GM10266 (cell line): Measurements from ENCODE around the gene TUBG2.
A peak's percentile ranks its signal among the peaks of the same experiment; 100 is the strongest.
"Not testable (repeated sequence)": the region's sequence is repeated elsewhere in the genome, so short reads cannot be mapped to it uniquely, and the experiment has no call there.

Source experiments
- DNase-seq: peaks from one replicate; pipeline ENCODE4 v3.0.0; 2012; ENCODE audit errors: extremely low spot score
- TF ChIP-seq, protein P1 (sequence below): IDR thresholded peaks from 2 replicates; pipeline ENCODE4 v1.5.1; 2012; ENCODE audit warnings: mild to moderate bottlenecking, low read depth; ENCODE audit not compliant: control insufficient read depth, insufficient read depth; ENCODE audit errors: missing control alignments

TUBG2 gene

DNA sequence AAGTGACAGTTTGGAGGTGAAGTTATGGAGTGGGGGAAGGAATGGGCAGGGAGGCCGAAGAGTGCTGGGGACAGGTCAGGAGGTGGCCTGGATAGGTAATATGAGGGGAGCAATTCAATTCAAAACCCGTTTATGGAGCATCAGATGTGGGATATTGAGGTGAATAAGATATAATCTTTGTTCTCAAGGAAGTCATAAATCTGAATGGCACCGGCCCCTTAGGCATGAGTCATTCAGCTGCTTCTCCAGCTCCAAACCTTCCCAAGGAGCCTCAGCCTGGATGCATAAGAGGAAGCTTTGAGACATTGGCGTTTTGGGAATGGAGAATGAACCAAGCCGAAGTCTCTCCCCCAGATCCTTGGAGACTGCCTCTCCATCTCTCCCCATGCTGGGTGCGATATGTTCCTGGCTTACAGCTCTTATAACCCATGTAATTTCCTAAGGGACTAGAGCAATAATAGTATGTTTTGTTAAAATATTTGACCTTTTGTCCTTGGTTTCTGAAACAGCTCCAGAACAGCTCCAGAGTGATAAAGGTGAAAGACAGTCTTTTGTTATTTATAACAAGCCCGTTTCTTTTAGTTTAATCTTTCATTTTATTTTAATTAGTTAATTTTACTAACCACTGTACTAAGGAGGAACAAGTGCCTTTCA lies 1.7 kb downstream of the TUBG2 start:
- TF ChIP-seq, protein P1, sequence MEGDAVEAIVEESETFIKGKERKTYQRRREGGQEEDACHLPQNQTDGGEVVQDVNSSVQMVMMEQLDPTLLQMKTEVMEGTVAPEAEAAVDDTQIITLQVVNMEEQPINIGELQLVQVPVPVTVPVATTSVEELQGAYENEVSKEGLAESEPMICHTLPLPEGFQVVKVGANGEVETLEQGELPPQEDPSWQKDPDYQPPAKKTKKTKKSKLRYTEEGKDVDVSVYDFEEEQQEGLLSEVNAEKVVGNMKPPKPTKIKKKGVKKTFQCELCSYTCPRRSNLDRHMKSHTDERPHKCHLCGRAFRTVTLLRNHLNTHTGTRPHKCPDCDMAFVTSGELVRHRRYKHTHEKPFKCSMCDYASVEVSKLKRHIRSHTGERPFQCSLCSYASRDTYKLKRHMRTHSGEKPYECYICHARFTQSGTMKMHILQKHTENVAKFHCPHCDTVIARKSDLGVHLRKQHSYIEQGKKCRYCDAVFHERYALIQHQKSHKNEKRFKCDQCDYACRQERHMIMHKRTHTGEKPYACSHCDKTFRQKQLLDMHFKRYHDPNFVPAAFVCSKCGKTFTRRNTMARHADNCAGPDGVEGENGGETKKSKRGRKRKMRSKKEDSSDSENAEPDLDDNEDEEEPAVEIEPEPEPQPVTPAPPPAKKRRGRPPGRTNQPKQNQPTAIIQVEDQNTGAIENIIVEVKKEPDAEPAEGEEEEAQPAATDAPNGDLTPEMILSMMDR = no peak
- DNase-seq = no peak

- TF ChIP-seq, protein P1 = no peak
- no peak for DNase-seq
Measured at GRCh38 chr17:42665581-42666001, 6.5 kb downstream of the TUBG2 start.

DNA sequence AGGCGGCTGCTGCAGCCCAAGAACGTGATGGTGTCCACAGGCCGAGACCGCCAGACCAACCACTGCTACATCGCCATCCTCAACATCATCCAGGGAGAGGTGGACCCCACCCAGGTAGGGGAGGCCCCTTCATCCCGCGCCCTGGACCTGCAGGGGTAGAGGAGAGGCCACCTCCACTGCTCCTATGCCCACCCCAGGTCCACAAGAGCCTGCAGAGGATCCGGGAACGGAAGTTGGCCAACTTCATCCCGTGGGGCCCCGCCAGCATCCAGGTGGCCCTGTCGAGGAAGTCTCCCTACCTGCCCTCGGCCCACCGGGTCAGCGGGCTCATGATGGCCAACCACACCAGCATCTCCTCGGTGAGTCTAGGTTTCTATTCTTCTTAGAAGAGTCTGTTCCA lies 7.0 kb downstream of the TUBG2 start:
- DNase-seq = not testable (repeated sequence)

GRCh38 chr17:42667088-42667951 lies 8.2 kb downstream of the TUBG2 start:
- DNase-seq = no peak
- TF ChIP-seq, protein P1 = no peak

DNA sequence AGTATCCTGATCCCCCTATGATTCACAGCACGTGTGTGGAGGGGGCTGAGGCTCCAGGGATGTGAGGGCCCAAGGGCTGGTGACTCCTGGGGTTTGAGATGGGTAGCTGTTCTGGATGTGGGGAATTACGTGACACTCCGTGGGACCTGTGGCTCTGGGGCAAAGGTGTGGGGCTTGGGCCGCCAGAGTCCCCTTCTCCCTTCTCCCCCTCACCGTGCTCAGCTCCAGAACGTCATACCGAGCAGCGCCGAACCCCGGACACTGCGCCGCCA lies 10.6 kb downstream of the TUBG2 start:
- TF ChIP-seq, protein P1 = no peak
- DNase-seq = no peak

GRCh38 chr17:42669977-42670788 lies 11.1 kb downstream of the TUBG2 start:
- TF ChIP-seq, protein P1 = peak; percentile 16
- peak; percentile 77 for DNase-seq

- TF ChIP-seq, protein P1 = no peak
- DNase-seq = no peak
Measured at GRCh38 chr17:42670789-42671657, 11.9 kb downstream of the TUBG2 start.
